HG03378 (cell line): Measurements from ENCODE around the gene GYPE.
"Not testable (repeated sequence)": the region's sequence is repeated elsewhere in the genome, so short reads cannot be mapped to it uniquely, and the experiment has no call there.

Experiments used
- ATAC-seq: cut with Tn5 transposase; IDR thresholded peaks from one replicate; pipeline ENCODE4 v1.9.1; 2021; ENCODE audit warnings: mild to moderate bottlenecking, moderate library complexity; ENCODE audit not compliant: unreplicated experiment

GYPE gene

DNA sequence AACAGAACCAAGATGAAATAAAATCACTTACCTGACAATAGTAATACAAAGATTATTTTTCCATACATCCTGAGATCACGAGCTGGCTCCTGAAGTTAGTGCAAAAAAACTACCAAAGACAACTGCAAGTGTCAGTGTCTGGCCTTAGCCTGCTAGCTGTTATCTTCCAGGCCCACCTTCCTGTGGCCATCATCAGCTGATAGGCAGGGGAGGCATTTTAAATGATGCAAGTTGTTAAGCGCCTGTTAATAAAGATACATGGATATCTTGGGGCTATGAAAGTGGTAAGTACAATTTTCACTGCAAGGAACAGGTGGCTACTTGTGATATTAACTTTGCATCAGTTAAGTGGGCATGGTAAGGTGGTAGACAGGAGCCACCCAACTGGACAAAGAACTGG is at the start of gene GYPE:
TSS of gene GYPE (minus strand) at position 120 of the 400 bp plus-strand sequence. CDS start at position 68, 52 bp downstream.
- not testable (repeated sequence) for ATAC-seq

DNA sequence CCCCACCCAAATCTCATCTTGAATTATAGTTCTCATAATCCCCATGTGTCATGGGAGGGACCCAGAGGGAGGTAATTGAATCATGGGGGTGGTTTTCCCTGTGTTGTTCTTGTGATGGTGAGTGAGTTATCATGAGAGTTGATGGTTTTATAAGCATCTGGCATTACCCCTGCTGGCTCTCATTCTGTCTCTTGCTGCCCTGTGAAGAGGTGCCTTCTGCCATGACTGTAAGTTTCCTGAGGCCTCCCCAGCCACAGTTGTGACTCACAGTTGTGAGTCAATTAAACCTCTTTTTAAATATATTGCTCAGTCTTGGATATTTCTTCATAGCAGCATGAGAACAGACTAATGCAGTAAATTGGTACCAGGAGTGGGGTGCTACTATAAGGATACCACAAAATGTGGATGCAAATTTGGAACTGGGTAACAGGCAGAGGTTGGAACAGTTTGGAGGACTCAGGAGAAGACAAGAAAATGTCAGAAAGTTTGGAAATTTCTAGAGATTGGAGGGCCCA is 46.2 kb upstream of the GYPE start:
- not testable (repeated sequence) for ATAC-seq

DNA sequence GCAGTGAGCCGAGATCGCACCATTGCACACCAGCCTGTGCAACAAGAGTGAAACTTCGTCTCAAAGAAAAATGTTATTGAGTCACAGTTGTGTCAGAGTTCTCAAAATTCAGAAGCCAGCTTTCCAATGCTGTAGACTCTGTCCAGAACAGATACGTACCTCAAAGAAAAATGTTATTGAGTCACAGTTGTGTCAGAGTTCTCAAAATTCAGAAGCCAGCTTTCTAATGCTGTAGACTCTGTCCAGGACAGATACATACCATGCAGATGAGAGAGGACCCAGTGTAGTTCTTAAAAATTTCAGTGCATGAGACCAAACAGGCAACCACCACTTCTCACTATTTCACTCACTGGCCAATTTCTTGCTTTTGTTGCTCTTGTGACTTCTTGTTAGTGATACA is 45.6 kb upstream of the GYPE start:
- not testable (repeated sequence) for ATAC-seq

DNA sequence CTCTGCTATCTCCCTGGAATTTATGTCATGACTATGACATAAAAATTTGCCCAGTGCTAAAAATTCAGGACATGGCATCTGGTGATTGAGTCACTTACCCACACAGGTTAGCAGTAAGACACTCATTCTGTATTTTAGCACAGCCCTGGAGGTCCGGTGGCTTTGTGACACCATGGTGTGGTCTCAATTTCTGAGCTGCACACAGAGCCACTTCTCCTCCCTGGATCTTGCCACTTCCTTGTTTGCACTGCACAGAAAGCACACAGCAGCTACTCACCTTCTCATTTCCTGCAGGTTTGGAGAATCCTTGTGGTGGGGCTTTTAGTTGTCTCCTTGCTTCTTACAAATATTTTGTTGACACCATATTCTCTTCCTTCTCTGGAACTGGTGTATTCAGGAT is 44.8 kb upstream of the GYPE start:
- not testable (repeated sequence) for ATAC-seq

DNA sequence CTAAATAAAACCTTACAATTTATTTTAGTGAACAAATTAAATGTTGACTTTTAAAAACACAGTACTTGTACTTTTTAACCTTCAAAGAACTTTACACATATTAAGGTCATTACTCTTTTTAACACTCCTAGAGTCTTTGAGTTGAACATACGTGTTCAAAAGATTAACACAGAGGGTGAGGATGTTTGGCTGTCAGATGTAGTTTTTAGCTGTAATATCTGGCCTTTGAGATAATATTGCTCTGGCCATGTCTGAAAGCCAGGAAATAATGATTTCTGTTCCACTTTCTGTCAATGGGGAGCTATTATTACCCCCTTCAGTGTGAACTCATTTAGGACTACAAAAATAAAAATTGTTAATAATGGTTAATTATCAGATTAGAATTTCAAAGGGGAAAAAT is 42.1 kb upstream of the GYPE start:
- ATAC-seq, result not testable (repeated sequence)

DNA sequence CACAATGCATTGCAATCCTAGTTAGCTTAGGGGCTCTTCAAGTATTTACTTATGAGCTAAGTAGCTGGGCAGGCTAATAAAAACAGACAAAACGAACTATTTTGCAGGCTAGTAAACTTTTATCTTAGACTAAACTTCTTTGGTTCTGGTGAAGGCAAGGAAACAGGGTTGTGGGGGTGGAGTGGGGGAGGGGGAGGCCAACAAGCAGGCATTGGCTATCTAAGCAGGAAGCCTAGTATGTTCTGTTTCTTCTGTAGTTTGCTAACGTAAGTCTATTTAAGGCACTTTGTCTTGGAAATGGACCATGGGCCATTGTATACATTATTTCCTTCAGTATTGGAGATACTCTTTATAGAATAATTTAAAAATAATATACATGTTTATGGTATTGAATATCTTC is 35.3 kb upstream of the GYPE start:
- ATAC-seq, result not testable (repeated sequence)

DNA sequence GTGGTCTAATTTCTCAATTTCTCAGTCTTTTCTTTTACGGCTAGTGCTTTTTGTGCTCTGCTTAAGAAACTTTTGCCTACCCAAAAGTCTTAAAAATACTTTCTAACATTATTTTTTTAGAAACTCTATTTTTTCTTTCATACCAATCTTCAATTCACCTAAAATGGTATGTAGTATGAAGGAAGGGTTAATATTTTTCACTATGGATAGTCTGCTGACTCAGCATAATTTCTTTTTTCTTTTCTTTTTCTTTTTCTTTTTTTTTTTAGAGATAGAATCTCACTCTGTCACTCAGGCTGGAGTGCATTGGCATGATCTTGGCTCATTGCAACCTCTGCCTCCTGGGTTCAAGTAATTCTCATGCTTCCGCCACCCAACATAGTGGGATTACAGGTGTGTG is 34.2 kb upstream of the GYPE start:
- no peak for ATAC-seq

DNA sequence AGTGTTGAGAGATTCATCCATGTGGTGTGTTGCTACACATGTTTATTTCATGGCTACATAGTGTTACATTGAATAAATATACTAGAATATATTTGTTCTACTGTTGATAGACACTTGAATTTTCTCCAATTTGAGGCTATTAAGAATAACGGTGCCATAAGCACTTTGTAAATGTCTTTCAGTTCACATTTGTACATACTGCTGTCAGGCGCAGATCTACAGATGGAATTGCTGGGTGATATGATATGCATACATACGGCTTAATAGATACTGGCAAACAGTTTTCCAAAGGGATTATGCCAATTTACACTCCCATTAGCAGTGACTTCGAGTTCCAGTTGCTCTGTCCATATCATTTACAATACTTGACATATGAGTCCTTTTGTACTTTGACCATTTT is 33.5 kb upstream of the GYPE start:
- not testable (repeated sequence) for ATAC-seq

DNA sequence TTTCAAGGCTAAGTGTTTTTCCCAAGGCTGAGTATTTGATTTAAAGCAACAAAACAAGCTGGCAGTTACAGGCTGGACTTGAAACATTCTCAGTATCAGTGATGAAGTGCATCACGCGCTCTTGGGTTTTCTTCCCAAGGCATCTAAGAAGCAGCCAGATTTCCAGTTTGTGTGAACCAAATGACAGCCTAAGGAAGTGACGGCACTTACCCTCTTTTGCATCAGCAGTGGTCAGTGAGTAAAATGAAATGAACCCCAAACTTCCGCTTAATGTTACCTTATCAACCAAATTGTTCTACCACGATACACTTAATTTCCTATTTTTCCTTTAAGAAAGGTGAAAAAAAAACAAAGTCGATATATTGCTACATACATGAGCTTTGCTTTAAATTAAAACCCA is 15.8 kb upstream of the GYPE start:
- ATAC-seq, result no peak

DNA sequence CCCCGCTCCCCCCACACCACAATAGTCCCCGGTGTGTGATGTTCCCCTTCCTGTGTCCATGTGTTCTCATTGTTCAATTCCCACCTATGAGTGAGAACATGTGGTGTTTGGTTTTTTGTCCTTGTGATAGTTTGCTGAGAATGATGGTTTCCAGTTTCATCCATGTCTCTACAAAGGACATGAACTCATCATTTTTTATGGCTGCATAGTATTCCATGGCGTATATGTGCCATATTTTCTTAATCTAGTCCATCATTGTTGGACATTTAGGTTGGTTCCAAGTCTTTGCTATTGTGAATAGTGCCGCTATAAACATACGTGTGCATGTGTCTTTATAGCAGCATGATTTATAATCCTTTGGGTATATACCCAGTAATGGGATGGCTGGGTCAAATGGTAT is 11.1 kb upstream of the GYPE start:
- not testable (repeated sequence) for ATAC-seq

DNA sequence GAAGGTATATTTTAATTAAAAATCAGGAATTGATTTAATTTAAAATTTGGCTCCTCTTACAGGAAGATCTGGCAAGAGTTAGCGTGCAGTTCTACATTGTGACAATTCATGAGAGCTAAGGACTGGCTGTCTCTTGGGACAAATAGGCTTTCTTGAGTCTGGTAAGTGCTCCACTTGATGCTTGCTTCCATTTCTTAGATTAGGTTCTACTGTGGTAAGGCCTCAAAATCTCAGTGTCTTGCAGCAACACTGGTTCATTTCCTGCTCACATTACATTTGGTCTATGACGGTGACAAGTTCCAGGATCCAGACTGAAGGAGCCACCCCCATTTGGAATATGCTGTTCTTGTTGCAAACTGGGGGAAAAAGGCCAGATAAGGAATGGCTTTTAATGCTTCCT is 7.1 kb upstream of the GYPE start:
- peak; percentile 24 for ATAC-seq

DNA sequence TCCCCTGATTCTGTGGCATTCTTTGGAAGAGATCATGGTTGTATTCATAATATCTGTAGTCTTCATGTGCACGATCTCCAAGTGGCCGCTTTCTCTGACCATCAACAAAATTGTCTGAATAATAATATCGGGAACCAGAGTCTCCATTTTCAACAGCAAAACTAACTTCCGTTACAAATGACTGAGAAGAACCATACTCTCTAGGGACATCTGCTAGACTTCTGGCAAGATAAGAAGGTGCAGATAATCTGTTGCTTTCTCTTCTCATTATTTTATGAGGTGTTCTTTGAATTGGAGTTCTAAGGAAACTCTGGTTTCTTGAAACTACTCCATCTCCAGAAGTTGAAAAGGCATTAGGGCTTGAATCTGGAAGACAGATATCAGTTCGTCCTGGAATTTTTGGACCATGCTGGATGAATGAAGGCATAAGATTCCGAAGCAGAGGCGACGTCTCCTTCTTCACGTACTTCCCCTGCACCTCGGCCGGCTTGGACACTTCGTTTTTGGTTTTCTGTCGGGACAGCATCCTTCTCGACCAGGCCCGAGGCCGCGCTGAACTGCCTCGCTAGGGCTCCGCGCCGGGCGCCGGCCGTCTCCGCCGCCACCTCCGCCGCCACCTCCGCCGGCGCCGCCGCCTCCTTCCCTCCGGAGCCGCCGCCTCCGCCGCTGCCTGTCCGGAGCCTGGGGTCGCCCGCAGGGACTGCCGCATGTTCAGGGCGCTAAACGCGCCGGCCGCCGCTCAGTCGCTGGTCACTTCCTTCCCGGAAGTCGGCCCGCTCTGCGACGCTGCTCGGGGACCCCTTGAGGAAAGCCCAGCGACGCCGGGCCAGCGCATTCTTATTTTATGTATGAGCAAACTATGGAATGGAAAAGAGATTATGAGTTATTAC is 6.4 kb upstream of the GYPE start:
- peak; percentile 49 for ATAC-seq

DNA sequence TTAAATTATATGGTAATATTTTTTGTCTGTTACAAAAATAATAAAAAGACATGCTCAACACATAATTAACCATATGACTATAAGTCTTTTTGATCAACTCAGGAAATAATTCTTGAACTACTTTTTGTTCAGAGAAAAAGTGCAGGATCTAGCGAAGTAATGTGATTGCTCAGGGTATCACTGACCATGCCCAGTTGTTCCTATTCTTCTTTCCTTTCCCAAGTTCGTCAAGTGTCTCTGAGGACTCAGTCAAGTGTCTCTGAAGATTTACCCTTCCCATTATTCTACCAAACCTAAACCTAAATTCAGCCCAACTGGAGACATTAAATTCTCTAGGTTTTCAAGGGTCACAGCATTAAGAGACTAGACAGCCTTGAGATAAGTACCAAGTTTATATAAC is 5.5 kb upstream of the GYPE start:
- not testable (repeated sequence) for ATAC-seq

DNA sequence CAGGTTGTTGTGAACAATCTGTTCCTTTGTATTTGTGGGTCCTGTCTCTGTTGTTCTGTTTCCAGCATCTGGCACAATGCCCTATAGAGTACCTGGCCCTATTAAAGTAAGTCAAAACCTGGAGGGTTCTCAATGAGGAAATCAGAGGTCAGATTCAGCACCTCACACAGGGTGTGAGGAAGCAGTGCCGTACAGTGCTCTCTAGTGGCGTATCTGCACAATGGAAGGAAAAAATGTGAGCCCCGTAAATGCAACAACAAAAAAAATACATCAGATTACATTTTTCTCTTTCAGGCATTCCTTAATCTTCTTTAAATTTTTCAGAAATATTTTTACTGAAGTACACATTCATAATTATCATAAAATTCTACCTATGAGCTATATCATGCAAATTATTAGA is 2.5 kb upstream of the GYPE start:
- peak; percentile 56 for ATAC-seq

DNA sequence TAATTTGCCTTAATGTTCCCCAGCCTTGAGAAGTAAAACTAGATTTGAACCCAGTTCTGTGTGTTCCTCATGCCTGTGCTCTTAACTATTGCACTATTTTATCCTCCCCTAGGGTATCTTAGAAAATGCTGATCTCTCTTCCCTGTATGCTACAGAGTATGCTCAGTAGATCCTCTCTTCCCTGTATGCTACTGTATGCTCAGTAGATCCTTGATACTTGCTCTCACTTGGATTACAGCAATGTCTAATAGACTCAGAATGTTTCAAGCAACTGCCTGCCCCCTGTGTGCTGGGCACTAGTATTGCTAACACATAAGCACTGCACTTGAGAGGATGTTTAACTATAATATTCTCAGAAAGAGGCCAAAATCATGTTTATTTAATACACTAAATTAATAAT is 928 bp downstream of the GYPE start:
- ATAC-seq, result not testable (repeated sequence)

DNA sequence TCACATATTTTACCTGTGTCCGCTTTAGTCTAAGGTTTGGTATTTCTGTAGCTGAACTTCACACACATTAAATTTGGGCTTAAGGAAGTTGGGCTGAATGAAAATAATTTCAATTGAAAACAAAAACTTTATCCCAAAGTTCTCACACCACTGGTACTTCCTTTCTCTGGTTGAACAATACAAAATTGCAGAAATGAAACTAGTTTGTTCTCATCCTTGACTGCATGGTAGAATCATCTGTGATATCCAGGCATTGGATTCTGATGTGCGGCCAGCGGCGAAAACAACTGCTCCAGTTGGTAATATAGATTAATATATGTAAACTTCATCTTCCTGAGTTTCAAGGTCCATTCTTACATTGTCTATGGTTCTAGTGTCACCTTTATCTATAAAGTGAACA is 15.0 kb downstream of the GYPE start:
- not testable (repeated sequence) for ATAC-seq

DNA sequence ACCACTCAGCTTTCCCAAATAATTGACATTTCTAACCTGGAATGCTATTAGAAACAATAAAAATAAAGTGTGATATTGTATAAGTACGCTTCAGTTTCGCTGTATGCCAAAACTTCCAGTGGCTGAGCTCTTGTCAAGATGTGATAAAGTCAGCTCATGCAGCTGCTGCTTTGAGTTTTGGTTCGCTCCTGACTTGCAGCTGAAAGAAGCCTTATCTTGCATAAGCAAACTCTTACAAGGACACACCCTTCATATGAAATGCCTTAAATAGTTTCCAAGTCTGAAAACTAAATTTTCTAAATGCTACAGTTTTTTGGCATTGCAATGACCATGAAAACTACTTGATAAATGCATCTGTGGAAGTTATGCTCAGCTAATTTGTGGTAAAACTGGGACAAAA is 17.2 kb downstream of the GYPE start:
- not testable (repeated sequence) for ATAC-seq

DNA sequence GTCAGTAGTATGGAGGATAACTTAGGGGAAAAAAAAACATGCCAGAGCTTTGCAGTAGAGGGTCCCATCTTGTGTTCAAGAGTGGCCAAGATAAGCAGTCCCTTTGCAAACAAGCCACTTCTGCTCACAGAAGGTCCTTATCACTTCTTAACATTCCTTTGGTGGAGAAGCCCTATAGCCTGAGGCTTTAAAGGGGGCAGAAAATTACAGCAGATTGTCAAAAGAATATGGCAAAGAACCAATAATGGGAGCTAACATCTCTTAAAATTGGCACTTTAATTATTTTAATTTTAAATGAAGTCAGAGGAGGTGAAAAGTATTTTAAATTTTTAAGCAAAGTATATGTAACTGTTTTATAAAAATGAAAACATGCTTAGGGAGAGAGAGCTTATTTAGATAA is 20.4 kb downstream of the GYPE start:
- ATAC-seq, result not testable (repeated sequence)

DNA sequence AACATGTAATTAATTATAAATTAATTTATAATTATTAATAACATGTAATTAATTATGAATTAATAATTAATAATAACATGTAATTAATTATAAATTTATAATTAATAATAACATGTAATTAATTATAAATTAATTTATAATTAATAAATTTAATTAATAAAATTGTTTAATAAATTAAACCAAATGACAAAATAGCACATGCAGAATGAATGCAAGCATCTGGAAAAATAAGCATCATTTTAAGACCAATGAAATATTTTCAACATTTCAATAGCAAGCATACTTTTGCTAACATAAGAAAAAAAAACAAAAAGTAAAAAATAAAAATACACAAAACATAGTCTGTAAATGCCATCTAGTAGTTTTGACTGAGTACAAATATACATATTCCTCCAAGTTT is 21.8 kb downstream of the GYPE start:
- no peak for ATAC-seq

DNA sequence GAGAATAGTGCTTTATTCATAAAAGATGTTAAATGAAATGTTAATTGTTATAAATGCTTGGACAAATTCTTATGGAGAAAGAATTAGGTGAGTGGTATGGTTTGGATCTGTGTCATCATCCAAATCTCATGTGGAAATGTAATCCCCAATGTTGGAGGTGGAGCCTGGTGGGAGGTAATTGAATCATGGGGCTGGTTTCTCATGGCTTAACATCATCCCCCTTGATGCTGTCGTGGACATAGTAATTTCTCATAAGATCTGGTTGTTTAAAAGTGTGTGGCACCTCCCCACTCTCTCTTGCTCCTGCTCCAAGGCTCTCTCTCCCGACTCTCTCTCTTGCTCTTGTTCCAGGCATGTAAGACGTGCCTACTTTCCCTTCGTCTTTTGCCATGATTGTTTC is 22.5 kb downstream of the GYPE start:
- ATAC-seq, result no peak

DNA sequence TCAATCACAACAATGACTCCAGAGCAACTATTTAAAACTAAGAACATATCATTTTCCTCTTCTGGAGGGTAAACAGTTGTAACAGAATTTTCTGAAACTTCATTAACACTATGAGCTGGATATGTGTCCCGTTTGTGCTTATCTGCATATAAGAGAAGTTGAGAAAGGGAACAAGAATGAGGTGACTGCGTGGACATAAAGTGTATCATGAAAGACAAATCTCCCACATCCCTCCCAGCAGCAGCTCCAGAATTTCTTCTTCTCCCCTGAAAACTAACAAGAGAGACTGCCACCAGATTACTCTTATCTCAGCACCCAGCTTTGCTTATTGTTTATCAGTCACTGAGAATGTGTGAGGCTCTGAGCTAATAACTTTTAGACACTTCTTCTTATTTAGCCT is 25.8 kb downstream of the GYPE start:
- not testable (repeated sequence) for ATAC-seq

DNA sequence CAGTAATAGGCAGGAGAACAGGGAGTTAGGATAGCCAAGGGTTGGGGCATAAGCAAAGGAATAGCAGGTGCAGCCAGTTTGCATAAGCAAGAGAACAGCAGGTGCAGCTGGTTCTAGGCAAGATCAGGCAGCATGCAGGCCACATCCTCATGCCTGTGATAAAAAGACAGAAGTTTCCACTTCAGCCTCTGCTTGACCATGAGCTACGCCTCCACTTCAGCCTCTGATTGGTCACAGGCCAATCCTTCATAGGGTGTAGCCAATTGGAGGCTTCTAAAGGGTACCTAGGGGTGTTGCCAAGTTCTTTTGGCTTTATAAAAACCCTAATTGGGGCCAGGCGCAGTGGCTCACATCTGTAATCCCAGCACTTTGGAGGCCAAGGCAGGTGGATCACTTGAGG is 30.0 kb downstream of the GYPE start:
- not testable (repeated sequence) for ATAC-seq
